Embryonic facial prominence (tissue), 1 donor: ENCODE results near the gene SULT1E1.

ENCODE experiments used
- DNase-seq: peaks from one replicate; pipeline ENCODE4 v3.0.0-alpha.2; 2016; ENCODE audit errors: extremely low spot score

The SULT1E1 gene, protein sequence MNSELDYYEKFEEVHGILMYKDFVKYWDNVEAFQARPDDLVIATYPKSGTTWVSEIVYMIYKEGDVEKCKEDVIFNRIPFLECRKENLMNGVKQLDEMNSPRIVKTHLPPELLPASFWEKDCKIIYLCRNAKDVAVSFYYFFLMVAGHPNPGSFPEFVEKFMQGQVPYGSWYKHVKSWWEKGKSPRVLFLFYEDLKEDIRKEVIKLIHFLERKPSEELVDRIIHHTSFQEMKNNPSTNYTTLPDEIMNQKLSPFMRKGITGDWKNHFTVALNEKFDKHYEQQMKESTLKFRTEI

DNA sequence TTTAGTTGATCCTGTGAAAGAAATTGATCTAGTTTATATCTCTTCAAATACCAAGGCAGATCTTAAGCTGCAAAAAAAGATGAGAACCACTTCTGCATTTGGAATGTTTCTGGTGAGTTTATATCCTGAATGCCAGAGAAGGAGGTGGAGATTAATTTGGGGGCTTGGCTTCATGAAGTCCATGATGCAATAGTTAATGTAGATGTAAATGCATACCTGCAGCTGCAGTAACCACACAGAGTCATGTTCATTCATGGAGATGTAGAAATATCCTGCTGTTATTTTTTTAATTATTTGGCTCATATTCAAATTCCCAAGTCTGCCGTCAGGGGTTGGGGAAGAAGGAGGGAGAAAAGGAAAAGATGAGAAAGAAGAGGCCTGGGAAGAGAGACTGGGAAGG, at the start of gene SULT1E1:
Gene SULT1E1, minus strand, starts transcription at position 94 of the 400 bp plus-strand sequence. CDS start 2,501 bp downstream, outside the sequence.
- no peak for DNase-seq

DNA sequence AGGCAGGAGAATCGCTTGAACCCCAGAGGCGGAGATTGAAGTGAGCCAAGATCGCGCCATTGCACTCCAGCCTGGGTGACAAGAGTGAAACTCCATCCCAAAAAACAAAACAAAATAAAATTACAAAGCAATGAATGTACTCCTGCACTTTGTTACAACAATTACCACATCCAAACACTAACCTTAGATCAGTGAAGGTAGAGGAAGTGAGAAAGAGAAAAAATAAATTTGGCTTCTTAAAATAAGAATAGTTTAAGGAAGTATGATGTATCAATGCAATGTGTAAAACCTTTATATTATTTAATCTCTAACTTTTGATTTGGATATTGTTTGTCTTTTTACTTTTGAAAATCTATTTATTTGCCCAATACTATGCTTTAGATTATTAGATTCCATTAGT, 49.2 kb upstream of the SULT1E1 start:
- no peak for DNase-seq

DNA sequence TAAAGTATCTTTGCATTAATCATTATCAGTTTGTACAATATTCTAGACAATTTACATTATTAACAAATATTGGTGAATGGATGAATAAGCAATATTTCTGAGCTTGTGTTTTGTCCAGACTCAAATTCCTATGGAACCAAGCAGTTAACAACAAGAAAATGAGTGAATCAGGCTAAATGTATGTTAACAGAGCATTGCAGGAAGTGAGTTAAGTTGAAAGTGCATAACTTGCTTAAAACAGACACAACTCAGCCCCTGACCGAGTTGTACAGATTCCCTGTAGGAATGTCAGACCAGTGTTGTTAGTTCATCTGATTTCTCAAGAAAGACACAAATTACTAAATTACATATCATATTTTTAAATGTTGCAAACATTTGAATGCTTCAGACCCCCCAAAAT, 47.2 kb upstream of the SULT1E1 start:
- DNase-seq, result no peak

DNA sequence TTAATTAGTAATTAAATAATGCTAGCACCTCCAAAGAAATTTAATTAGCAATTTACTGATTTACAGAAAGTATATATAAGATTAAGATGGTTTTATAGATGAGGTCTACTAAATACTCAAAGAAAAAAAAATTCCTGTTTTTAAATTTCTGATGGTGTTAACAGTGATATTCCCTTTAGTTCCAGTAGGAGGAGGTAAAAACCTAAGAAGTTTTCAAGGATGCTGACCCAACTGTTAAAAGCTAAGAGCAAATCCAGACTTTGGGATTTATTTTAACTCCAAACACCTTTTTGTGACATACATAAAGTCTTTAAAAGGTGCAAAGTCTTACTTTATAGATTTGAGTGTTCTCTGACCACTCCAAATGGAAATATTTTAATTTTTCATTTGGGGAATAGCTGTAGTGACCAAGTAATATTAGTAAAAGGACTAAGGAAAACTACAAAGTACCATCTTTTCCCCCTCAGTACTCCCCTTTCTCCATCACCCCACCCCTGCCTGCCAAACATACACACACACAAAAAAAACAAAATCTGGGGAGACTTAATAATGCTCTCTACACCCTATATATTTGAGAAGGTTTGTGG, 36.7 kb upstream of the SULT1E1 start:
- DNase-seq, result no peak

DNA sequence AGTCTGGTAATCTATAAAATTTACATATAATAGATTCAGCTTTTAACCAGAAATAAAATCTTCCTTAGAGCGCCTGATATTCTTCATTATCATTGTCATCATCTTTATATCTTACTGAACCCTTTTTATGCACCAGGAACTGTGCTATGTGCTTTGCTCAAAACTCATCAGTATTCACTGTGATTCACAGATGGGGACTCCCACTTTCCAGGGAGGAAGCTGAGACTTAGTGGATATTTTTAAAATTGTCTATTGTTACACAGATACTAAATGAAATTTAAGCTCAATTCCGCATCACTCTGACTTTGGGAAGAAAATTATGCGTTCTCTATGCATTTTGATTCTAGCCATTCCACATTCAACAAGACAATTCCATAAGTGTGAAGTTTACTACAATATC, 34.8 kb upstream of the SULT1E1 start:
- no peak for DNase-seq

DNA sequence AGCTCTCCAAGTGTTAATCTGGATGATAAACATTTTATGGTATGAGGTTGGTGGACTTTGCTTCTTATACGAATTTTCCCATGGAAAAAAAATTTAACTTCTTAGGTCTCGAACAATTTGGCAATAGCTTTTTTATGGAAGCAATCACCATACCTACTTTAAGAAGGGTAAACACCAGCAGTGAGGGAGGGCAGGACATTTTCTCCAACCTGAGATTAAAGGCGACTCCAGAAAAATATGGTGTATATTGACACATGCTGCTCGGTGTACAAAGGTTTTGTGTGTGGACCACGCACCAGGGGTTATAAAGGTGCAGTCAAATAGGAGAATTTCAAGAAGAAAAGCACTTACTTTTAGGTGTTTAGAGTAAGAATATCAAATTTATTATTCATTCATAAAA, 34.2 kb upstream of the SULT1E1 start:
- DNase-seq, result no peak

DNA sequence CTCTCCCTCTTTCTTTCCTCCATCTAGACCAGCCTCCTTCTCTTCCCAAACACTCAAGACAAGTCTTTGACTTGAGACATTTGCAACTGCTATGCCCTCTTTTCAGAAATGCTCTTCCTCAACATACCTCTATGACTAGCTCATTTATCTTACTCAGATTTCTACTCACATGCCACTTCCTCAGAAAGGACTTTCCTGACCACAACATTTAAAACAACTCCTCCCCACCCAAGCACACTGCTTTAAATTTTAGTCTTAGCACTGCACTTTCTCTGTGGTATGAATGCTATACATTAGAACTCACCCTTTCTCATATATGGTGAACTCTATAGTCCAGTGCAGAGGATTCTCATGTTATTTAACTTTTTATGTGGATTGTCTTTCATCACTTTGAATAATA, 28.4 kb upstream of the SULT1E1 start:
- no peak for DNase-seq

DNA sequence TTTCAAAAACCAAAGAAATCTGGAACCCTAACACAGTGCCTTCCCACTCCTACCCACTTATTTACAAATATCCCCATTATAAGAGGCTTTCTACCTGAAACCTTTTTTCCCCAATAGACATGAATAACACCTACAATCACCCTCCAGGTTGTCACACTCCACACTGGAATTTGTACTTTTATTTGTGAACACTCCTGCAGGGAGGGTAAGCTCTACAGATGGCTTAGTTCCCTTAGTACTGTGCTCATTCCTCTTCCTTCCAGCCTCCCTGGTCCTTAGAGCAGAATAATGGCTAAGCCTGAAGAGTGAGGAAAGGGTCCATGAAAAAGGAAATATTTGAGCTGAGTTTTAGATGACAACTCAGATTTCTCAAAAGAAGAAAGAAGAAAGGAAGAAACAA, 22.2 kb upstream of the SULT1E1 start:
- no peak for DNase-seq

DNA sequence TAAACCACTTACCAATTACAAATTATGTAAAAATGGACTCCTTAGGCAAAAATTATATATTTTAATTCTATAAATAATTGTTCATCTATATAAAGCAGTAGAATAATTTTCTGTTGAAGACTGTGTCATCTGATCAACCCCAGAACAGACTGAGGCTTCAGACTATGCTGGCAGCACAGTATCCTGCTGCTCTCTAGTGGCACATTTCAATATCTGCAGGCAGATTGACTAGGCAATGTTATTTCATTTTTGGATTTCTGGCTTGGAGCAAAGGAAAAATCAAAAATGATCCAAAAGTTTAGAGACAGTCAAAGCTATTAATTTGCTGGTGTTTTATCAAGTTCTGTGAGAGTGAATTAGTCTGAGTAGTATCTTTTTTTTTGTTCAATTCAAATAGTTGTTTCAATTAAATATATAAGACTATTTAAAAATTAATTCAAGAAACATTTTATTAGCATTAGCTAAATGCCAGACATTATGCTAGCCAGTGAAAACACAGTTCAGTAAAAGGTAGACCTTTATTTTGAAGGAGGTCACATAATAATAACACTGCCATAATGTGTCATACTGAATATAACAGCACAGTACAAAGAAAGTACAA, 21.3 kb upstream of the SULT1E1 start:
- peak; percentile 55 for DNase-seq

DNA sequence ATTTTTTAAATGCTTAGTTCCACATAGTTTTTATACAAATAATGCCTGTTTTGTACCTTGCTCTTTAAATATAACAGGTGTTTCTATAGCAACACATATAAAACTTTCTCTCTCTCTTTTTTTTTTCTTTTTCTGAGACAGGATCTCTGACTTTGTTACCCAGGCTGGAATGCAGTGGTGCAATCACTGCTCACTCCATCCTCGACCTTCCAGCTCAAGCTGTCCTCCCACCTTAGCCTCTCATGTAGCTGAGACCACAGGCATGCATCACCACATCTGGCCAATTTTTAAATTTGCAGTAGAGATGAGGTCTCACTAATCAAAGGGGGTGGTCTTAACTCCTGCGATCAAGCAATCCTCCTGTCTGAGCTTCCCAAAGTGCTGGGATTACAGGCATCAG, 18.3 kb upstream of the SULT1E1 start:
- no peak for DNase-seq

DNA sequence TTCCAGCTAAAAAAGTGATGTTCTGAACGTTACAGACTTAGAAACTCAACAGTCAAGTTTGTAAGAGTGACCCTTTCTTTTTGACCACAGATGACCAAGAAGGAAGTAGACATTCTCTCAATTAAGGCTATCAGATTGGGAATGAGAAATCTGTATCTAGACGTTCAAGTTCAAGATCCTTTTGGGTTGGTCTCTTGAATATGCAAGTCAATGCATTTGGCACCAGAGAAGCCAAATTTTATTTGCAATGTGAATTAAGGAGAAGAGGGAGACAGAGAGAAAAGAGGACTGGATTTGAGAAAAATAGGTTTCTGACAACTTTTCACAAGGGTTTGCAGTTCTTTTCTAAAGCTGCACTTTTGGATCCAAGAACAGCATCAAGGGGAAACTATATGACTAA, 17.5 kb upstream of the SULT1E1 start:
- DNase-seq, result no peak

DNA sequence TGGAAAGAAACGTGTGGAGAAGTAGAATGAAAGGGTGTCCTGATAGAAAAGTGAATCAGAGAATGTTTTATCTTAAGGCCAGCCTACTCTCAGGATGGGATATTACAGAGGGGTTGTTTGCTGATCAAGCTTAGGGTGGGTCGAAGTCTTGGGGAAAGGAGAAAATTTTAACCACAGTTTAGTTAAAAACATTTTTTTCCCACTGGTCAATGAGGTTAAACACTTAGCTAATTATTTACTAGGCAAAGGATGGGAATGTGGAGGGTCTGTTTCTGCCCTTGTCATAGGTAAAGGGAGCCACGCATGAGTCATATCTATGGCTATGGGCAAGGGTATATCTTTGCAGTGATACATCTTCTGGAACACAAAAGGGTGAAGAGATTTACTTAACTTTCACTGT, 16.1 kb upstream of the SULT1E1 start:
- no peak for DNase-seq

DNA sequence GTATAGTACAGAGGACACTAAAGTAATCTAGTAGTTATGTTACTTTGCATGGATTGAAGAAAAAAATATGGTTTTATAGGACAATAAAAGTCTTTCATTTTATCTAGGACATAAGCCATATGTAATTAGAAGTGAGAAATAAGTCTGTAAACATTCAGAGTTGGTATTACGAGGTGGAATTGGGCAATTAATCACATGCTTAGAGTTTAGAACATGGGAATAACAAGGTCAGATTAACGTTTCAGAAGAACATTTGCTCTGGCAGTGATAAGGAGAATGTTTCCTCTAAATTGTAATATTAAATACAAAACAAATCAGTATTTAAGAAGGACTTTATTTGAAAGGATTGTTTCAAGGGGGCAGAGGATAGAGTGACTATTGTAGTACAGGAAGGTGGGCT, 15.6 kb upstream of the SULT1E1 start:
- DNase-seq, result no peak

DNA sequence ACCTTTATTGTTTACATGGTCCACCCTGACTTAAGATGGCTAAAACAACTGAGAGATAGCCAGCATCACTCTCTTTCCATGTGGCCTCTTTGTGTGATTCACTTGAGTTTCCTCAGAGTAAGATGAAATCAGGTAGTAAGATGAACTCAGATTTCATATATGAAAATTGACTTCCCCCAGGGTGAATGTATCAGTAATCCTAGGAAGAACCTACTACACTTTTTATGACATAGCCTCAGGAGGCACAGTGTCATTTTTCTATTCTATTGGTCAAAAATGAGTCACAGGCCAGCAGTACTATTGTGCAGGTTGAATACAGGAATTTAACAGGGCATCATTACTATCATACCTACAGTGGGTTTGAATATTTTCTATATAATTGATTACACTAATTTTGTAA, 14.6 kb upstream of the SULT1E1 start:
- no peak for DNase-seq

DNA sequence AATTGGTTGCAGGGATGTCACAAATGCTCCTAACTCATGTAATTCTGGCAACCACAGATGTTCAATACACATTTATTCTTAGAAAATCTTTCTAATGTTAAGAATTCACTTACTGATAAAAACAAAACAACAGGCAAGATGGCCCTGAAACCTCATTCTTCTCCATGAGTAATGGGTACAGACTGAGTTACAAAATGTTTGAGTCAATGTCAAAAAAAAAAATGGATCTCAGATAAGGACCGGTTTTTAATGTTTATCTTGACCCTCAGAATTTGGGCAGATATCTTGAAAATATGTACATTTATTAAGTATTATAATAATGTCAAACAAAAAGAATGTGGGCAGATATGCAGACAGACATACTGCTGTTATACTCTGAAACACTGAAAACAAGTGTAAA, 1.8 kb upstream of the SULT1E1 start:
- DNase-seq, result no peak

DNA sequence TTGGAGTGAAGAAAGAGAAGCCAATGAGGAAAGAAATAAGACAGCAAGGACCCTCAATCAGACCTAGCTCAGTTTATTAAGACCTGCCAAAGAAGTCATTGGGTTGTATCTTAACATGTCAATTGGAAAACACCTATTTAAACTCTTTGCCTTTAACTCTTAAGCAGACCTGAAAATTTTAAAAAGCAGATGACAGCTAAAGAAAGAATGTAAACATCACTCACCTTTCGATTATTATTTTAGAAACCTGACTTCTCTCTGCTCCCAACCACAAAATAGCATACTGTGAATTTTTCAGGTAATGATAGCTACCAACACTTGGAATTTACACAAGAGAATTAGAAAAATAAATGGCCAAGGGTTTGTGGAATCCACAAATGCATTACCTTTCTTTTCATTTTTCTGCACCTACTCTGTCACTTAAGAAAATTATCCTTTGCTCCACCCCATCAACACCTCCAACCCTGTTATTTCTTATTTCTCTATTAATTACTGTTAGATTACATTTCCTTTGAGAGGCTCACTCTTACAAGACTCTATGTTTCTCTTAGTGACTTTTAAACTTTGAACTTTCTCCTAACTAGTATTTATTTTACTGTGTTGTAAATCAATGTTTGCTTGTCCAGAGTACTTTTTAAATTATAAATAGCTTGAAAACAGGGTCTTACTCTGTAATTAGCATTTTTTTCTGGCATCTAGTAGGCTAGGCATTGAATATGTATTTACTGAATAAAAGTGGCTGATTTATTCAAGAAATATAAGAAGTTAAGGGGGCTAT, 765 bp upstream of the SULT1E1 start:
- DNase-seq, result no peak

DNA sequence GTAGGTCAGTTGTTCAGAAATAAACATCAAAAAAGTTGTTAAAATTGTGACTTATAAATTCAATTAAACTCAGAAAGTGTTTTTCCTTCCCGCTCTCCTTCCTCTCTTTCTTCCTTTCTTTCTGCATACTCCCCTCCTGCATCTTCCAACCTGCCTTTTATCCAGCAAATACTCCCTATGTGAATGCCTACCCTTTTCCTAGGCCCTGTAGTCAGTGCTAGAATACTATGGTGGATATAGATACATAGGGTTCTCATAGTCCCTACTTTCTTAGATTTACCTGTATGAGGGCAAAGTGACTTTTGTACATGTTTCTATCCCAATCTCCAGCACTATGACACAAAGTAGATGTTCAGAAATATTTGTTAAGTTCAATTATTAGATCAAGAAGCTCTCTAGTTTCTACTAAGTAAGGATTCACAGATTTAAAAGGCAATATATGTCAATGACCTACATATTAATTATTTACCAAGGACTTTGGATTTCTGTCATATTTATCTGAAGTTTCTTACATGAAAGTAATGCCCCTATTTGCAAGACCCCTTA, 732 bp downstream of the SULT1E1 start:
- DNase-seq, result no peak

DNA sequence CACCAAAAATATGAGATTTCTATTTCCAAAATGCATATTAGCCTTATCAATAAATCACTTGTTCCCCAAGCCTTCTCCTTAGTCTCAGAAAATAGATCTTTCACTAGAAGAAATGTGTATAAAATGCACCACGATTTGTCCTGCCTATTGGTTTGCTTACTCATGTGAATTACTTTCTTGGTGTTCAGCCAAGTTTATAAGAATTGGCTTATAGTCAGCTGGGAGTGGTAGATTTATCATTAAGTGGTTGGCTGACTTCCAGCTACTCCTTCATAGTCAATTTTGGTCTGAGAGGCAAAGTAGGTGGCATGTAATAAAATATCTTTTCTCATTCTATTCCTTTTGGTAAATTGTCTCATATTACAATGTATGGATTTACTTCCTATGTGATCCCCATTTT, 1.3 kb downstream of the SULT1E1 start:
- DNase-seq, result no peak

DNA sequence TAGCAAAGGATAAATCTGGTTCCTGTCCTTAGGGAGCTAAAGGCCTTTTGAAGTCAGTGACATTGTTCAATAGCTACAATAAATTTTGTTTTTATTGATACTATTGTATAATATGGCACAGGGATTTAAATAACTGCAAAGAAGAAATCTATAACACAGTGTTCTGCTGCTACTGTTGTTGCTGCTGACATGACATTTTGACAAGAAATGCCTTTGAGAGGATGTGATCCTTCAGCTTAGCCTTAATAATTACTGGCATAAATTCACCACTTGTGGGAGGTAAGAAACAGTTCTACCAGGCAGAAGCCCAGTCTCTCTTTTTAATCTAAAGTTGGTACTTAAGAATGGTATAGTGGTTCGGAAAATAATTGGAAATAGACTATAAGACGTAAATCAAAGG, 4.1 kb downstream of the SULT1E1 start:
- DNase-seq, result no peak

DNA sequence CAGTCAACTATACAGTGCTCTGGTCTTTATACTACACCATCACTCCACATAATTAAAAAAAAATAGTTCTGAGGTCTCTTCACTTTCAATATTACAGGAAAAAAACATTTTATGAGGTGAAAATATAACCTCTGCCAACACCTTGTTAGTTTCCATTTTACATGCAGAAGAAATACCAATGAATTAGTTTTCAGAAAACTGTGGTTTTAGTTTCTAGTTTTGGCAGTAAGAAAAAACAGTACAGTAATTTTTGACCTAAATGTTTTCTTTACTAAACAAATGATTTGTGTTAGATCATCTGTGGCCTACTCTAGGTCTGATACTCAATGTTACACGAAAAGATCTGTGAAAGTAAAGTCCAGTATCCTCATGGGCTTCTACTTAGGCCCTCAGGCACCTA, 10.0 kb downstream of the SULT1E1 start:
- no peak for DNase-seq

DNA sequence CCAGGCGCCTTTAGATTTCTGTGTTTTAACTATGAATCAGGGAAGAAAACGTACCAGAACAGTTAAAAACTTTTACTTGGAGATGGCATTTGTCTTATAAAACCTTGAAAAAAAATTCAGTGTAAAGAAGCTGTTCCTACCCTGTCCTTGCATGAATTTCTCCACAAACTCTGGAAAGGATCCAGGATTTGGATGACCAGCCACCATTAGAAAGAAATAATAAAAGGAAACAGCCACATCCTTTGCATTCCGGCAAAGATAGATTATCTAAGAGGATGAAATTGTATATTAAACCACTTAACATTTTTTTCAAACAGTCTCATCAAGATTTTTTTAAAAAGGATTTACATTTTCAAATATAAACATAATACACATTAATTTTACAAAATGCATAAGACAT, 10.6 kb downstream of the SULT1E1 start:
- no peak for DNase-seq

DNA sequence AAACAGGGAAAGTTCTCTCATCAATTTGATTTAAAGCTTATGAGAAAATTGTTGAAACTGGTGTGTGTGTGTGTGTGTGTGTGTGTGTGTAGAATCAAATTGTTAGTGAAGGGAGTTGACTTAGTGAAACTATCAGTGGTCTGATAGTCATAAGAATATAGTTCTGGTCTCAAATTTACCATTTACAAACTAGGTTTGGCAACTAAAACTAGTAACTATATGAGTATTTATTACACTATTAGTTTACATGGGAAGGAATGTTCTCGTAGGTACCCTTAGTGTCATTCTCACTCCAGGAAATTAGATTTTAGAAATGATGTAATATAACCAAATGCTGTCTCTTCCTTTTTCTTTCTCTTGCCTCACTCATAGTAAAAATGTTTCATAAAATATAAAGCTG, 11.9 kb downstream of the SULT1E1 start:
- no peak for DNase-seq
